ENCODE data around the gene RNF4.
"Not testable (repeated sequence)": the region's sequence is repeated elsewhere in the genome, so short reads cannot be mapped to it uniquely, and the experiment has no call there.

GRCh38 chr4:2429945-2430757 lies 38.8 kb upstream of the RNF4 start:
- TF ChIP-seq EZH2 (IDR thresholded peaks at IDR 0.05; ENCODE audit: insufficient read depth, poor library complexity, severe bottlenecking); EZH2phosphoT487 (IDR thresholded peaks at IDR 0.05; ENCODE audit: insufficient read depth, low read depth): not testable (repeated sequence)

Data from GM23248 (cell line).